ENCODE measurements around the gene ABHD17A. TPM values are rescaled to one million over a fixed set of nuclear protein-coding genes. Genes with fewer than 3 reads are reported as not detected.
A peak's percentile ranks its signal among the peaks of the same experiment; 100 is the strongest.
"Not testable (repeated sequence)": the region's sequence is repeated elsewhere in the genome, so short reads cannot be mapped to it uniquely, and the experiment has no call there.

The ABHD17A gene
- polyA plus RNA-seq (2013, experiment 1 of 2): 82.9 TPM
- polyA plus RNA-seq (2013, experiment 2 of 2): 63.1 TPM

DNA sequence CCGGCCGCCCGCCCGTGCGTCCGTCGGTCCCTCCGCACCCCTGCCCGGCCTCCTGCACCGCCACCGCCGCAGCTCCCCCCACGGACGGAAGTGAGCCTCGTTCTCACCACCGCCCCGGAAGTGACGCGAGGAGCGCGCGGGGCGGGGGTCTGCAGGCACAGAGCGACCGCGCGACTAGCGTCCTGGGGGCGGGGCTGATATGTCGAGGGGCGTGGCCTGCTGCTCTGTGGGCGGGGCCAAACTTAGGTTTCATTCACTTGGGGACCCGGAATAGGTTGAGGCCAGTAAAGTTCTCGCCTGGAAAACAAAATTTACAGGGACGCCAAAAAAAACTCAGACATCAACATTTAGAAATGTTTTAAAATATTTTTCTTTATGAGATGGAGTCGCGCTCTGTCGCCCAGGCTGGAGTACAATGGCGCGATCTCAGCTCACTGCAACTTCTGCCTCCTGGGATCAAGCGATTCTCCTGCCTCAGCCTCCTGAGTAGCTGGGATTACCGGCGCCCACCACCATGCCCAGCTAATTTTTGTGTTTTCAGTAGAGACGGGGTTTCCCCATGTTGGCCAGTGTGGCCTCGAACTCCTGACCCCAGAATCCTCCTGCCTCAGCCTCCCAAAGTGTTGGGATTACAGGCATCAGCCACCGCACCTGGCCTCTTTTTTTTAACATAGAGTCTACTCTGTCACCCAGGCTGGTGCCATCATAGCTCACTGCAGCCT is at the start of gene ABHD17A:
Gene ABHD17A, minus strand, starts transcription at position 99 of the 722 bp plus-strand sequence. CDS start 3,930 bp downstream, outside the sequence.
- not testable (repeated sequence) for H3K36me3 ChIP-seq (ENCODE audit: control insufficient read depth, insufficient read depth, low read length); H3K9me3 ChIP-seq (ENCODE audit: control insufficient read depth, low read length); H3K27ac ChIP-seq (ENCODE audit: low read depth, low read length, severe bottlenecking)
- 40 to 56% methylated on average over 17 to 23 of the region's 46 CpGs for WGBS, 2 experiments (ENCODE audit: insufficient coverage in 2 of 2)
- peak within 1 kb of the TSS; percentile 82 for H3K4me3 ChIP-seq (ENCODE audit: extremely low read depth, insufficient read depth, low read length, poor library complexity, severe bottlenecking)
- H3K4me1 ChIP-seq (ENCODE audit: control insufficient read depth, insufficient read depth, low read length, poor library complexity, severe bottlenecking): peaks cover 37% of the 10 kb centered on the region

DNA sequence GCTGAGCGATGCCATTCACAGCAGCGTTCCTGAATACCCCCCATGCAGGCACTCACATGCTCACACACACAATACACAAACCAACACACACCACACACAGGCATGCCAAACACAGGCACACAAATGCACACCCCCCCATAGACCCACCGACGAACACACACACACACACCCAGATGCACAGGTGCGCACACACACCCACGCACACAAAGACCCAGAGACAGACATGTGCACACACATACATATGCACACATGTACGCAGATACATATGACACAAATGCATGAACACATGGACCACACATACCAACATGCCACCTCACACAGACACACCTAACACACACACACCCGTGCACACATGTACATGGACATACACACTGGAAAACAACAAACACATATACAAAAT is 48.6 kb upstream of the ABHD17A start:
- H3K4me3 ChIP-seq (ENCODE audit: extremely low read depth, insufficient read depth, low read length, poor library complexity, severe bottlenecking): no peak overlapping the region
- peaks cover 3% of the 10 kb centered on the region for H3K36me3 ChIP-seq (ENCODE audit: control insufficient read depth, insufficient read depth, low read length)
- peaks cover 10% of the 10 kb centered on the region for H3K9me3 ChIP-seq (ENCODE audit: control insufficient read depth, low read length)
- WGBS, 2 experiments (ENCODE audit: insufficient coverage in 2 of 2): 80 to 82% methylated on average over 2 to 8 of the region's 8 CpGs
- no peaks in the 10 kb centered on the region for H3K4me1 ChIP-seq (ENCODE audit: control insufficient read depth, insufficient read depth, low read length, poor library complexity, severe bottlenecking)
- H3K27ac ChIP-seq (ENCODE audit: low read depth, low read length, severe bottlenecking): no peak overlapping the region

DNA sequence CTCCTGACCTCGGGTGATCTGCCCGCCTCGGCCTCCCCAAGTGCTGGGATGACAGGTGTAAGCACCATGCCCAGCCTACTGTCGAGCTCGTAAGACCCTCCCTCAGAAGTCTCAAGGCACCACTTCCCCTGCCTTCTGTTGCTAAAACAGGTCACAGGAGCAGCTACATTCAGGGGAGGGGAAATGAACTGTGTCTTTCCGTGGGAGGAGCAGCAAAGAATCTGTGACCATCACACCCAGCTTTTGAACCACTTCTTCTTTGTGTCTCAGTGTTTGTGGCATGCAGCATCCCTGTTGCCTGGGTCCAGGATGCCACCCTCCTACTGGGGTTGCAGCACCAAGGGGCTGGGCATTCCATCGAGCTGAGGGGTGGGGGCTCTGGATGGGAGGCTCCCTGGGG is 47.9 kb upstream of the ABHD17A start:
- peaks cover 3% of the 10 kb centered on the region for H3K36me3 ChIP-seq (ENCODE audit: control insufficient read depth, insufficient read depth, low read length)
- no peak overlapping the region for H3K4me3 ChIP-seq (ENCODE audit: extremely low read depth, insufficient read depth, low read length, poor library complexity, severe bottlenecking)
- no peak overlapping the region for H3K27ac ChIP-seq (ENCODE audit: low read depth, low read length, severe bottlenecking)
- WGBS, 2 experiments (ENCODE audit: insufficient coverage in 2 of 2): 83 to 87% methylated on average over 6 to 7 of the region's 7 CpGs
- peaks cover 10% of the 10 kb centered on the region for H3K9me3 ChIP-seq (ENCODE audit: control insufficient read depth, low read length)
- no peaks in the 10 kb centered on the region for H3K4me1 ChIP-seq (ENCODE audit: control insufficient read depth, insufficient read depth, low read length, poor library complexity, severe bottlenecking)

DNA sequence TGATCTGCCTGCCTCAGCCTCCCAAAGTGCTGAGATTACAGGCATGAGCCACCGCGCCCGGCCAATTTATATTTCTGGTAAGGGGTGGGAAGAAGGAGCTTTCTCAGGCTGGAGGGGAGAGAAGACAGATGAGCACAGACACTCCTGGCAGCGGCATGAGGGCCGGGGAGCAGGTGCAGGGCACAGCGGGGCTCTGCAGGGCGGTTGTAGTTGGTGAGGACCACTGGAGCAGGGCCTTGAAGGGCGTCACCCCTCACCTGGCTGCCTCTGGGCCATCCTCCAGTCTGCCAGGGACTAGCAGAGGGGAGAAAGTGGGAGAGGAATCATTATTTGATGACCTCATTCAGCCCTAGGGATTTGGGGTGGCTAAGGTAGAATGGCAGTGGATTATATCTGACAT is 47.1 kb upstream of the ABHD17A start:
- Histone ChIP-seq H3K4me1 (ENCODE audit: control insufficient read depth, insufficient read depth, low read length, poor library complexity, severe bottlenecking) (no peaks in the 10 kb centered on the region), H3K4me3 (ENCODE audit: extremely low read depth, insufficient read depth, low read length, poor library complexity, severe bottlenecking) (no peak overlapping the region), H3K9me3 (ENCODE audit: control insufficient read depth, low read length) (peaks cover 10% of the 10 kb centered on the region), H3K27ac (ENCODE audit: low read depth, low read length, severe bottlenecking) (no peak overlapping the region), H3K36me3 (ENCODE audit: control insufficient read depth, insufficient read depth, low read length) (peaks cover 3% of the 10 kb centered on the region)
- 80 to 84% methylated on average over 4 to 8 of the region's 8 CpGs for WGBS, 2 experiments (ENCODE audit: insufficient coverage in 2 of 2)

DNA sequence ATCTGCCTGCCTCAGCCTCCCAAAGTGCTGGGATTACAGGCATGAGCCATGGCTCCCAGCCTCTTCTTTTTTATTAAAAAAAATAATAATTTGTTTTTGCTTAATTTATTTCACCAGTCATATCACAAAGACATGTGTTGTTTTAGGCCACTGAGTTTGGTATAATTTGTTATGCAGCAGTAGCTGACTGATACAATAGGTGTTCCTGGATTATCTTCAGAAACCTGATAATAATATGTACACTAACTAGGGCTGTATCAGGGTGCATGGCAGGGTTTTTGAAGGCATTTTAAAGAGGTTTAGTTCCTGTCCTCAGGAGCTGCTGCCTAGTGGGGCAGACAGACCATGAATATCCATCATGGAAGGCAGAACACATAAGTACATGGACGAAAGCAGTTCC is 46.1 kb upstream of the ABHD17A start:
- peaks cover 10% of the 10 kb centered on the region for H3K9me3 ChIP-seq (ENCODE audit: control insufficient read depth, low read length)
- H3K27ac ChIP-seq (ENCODE audit: low read depth, low read length, severe bottlenecking): no peak overlapping the region
- WGBS, 2 experiments (ENCODE audit: insufficient coverage in 2 of 2): 91 to 100% methylated on average over 1 of the region's 1 CpG
- H3K4me1 ChIP-seq (ENCODE audit: control insufficient read depth, insufficient read depth, low read length, poor library complexity, severe bottlenecking): no peaks in the 10 kb centered on the region
- no peak overlapping the region for H3K4me3 ChIP-seq (ENCODE audit: extremely low read depth, insufficient read depth, low read length, poor library complexity, severe bottlenecking)
- H3K36me3 ChIP-seq (ENCODE audit: control insufficient read depth, insufficient read depth, low read length): peaks cover 3% of the 10 kb centered on the region

DNA sequence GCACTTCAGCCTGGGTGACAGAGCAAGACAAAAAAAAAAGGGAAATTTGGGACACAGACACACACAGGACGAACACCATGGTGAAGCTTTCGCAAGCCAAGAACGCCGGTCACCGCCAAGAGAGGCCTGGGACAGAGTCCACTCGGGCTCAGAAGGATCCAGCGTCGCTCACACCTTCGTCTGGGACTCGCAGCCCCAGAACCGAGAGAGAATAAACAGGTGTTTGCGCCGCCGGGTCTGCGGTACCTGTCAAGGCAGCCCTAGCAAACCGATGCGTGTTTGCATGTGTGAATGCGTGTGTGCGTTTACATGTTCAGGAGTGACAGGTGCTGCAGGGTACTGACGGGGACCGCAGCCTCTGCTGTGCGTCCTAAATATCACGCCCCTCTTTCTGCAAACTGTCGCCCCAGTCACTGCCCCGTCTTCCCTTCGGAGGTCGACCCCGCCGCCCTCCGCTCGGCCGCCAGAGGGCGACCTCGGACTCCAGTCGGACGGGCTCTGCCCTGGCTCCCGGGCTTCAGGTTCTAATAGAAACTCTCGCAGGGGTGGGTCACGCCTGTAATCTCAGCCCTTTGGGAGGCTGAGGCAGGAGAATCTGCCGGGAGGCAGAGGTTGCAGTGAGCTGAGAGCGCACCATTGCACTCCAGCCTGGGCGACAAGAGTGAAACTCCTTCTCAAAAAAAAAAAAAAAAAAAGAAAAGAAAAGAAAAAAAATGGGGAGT is 43.9 kb upstream of the ABHD17A start:
- Histone ChIP-seq H3K27ac (ENCODE audit: low read depth, low read length, severe bottlenecking) (no peak overlapping the region), H3K9me3 (ENCODE audit: control insufficient read depth, low read length) (peaks cover 5% of the 10 kb centered on the region), H3K4me3 (ENCODE audit: extremely low read depth, insufficient read depth, low read length, poor library complexity, severe bottlenecking) (peak overlapping the region; percentile 28), H3K4me1 (ENCODE audit: control insufficient read depth, insufficient read depth, low read length, poor library complexity, severe bottlenecking) (no peaks in the 10 kb centered on the region), H3K36me3 (ENCODE audit: control insufficient read depth, insufficient read depth, low read length) (peaks cover 9% of the 10 kb centered on the region)
- 20 to 26% methylated on average over 34 to 38 of the region's 42 CpGs for WGBS, 2 experiments (ENCODE audit: insufficient coverage in 2 of 2)

DNA sequence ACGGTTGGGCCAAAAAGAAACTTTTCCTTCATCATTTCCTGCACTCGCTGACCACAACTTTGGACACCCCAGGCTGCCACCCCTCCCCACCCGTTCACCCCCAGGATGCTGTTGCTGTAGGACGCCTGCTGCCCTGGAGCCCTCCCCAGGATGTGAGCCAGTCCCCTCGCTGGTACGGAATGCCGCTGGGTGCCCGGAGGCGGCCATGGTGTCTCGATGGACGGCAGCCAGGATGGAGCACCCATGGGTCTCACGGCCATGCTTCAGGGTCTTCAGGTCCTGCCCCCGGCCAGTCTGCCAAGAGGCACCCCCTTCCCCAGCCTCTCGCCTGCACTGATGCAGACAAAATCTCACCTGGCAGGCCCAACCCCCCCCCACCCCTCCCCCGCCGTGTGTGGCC is 40.2 kb upstream of the ABHD17A start:
- no peak overlapping the region for H3K27ac ChIP-seq (ENCODE audit: low read depth, low read length, severe bottlenecking)
- no peaks in the 10 kb centered on the region for H3K4me1 ChIP-seq (ENCODE audit: control insufficient read depth, insufficient read depth, low read length, poor library complexity, severe bottlenecking)
- no peak overlapping the region for H3K4me3 ChIP-seq (ENCODE audit: extremely low read depth, insufficient read depth, low read length, poor library complexity, severe bottlenecking)
- 95 to 99% methylated on average over 14 of the region's 16 CpGs for WGBS, 2 experiments (ENCODE audit: insufficient coverage in 2 of 2)
- H3K9me3 ChIP-seq (ENCODE audit: control insufficient read depth, low read length): no peaks in the 10 kb centered on the region
- H3K36me3 ChIP-seq (ENCODE audit: control insufficient read depth, insufficient read depth, low read length): peaks cover 42% of the 10 kb centered on the region

DNA sequence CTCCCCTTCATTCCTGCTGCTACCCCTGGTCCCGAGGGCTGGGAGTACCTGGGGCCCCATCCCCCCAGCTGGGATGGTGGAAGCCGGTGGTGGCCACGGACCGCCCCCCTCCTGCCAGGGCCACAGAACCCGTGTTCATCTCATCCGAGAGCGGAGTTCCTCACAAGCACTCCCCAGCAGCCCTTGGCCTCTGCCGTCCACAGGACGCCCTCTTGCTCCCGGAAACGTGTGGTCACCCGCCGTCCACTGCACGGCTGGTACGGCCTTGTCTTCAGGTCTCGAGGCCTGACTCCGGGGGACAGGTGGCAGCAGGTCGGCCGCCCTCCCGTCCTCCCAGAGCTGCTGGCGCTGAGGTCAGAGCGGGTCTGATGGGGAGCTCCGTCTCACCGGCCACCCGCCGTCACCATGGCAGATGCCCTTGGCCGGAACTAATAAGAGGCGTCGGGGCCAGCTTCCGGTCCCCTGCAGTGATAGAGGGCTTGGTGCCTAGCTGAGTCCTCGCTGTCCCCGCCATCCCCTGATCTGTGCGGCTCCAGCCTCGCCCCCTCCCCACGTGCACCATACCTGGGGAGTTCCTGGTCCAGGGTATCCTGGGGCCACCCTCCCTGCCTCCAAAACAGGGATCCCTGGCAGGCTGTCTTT is 39.1 kb upstream of the ABHD17A start:
- H3K9me3 ChIP-seq (ENCODE audit: control insufficient read depth, low read length): no peaks in the 10 kb centered on the region
- H3K4me1 ChIP-seq (ENCODE audit: control insufficient read depth, insufficient read depth, low read length, poor library complexity, severe bottlenecking): no peaks in the 10 kb centered on the region
- H3K36me3 ChIP-seq (ENCODE audit: control insufficient read depth, insufficient read depth, low read length): peaks cover 53% of the 10 kb centered on the region
- H3K4me3 ChIP-seq (ENCODE audit: extremely low read depth, insufficient read depth, low read length, poor library complexity, severe bottlenecking): no peak overlapping the region
- WGBS, 2 experiments (ENCODE audit: insufficient coverage in 2 of 2): 95 to 97% methylated on average over 34 of the region's 35 CpGs
- no peak overlapping the region for H3K27ac ChIP-seq (ENCODE audit: low read depth, low read length, severe bottlenecking)

DNA sequence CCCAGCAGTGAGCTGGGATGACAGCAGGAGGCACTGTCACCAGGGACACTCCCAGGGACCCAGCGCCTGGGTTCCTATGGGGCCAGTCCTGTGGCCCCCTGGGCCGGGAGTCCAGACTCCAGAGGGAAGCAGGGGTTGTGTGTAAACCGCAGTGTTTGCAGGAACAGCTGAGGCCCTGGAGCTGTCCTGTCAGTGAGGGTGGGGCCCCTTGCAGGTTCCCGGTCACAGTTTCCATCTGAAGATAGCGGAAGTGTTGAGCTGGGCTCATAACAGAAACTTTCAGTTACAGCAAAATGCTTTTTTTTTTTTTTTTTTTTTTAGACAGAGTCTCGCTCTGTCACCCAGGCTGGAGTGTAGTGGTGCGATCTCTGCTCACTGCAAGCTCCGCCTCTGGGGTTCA is 38.0 kb upstream of the ABHD17A start:
- Histone ChIP-seq H3K36me3 (ENCODE audit: control insufficient read depth, insufficient read depth, low read length) (peaks cover 64% of the 10 kb centered on the region), H3K4me1 (ENCODE audit: control insufficient read depth, insufficient read depth, low read length, poor library complexity, severe bottlenecking) (no peaks in the 10 kb centered on the region), H3K9me3 (ENCODE audit: control insufficient read depth, low read length) (no peaks in the 10 kb centered on the region), H3K27ac (ENCODE audit: low read depth, low read length, severe bottlenecking) (no peak overlapping the region), H3K4me3 (ENCODE audit: extremely low read depth, insufficient read depth, low read length, poor library complexity, severe bottlenecking) (no peak overlapping the region)
- 100% methylated on average over 4 to 5 of the region's 8 CpGs for WGBS, 2 experiments (ENCODE audit: insufficient coverage in 2 of 2)

DNA sequence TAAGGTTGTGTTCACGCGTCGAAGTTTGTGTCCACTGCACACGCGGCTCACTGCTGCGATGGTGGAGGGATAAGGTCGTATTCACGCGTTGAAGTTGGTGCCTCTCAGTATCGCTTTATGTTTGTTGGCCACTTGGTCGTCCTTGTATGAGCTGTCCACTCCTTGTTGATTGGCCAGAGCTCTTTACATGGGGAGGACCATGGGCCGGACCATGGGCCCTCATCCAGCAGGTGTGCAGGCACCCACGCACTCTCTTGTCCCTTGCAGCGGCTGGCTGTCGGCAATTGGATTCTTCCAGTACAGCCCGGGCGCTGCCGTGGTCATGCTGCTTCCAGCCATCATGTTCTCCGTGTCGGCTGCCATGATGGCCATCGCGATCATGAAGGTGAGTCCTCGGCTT is 37.5 kb upstream of the ABHD17A start:
- WGBS, 2 experiments (ENCODE audit: insufficient coverage in 2 of 2): 94 to 100% methylated on average over 22 to 23 of the region's 23 CpGs
- no peak overlapping the region for H3K4me3 ChIP-seq (ENCODE audit: extremely low read depth, insufficient read depth, low read length, poor library complexity, severe bottlenecking)
- peaks cover 68% of the 10 kb centered on the region for H3K36me3 ChIP-seq (ENCODE audit: control insufficient read depth, insufficient read depth, low read length)
- H3K4me1 ChIP-seq (ENCODE audit: control insufficient read depth, insufficient read depth, low read length, poor library complexity, severe bottlenecking): no peaks in the 10 kb centered on the region
- H3K27ac ChIP-seq (ENCODE audit: low read depth, low read length, severe bottlenecking): no peak overlapping the region
- no peaks in the 10 kb centered on the region for H3K9me3 ChIP-seq (ENCODE audit: control insufficient read depth, low read length)

Measured in mesodermal cell (in vitro differentiated cells).